Measurements from ENCODE around the gene PLA2G4A.

The PLA2G4A gene

DNA sequence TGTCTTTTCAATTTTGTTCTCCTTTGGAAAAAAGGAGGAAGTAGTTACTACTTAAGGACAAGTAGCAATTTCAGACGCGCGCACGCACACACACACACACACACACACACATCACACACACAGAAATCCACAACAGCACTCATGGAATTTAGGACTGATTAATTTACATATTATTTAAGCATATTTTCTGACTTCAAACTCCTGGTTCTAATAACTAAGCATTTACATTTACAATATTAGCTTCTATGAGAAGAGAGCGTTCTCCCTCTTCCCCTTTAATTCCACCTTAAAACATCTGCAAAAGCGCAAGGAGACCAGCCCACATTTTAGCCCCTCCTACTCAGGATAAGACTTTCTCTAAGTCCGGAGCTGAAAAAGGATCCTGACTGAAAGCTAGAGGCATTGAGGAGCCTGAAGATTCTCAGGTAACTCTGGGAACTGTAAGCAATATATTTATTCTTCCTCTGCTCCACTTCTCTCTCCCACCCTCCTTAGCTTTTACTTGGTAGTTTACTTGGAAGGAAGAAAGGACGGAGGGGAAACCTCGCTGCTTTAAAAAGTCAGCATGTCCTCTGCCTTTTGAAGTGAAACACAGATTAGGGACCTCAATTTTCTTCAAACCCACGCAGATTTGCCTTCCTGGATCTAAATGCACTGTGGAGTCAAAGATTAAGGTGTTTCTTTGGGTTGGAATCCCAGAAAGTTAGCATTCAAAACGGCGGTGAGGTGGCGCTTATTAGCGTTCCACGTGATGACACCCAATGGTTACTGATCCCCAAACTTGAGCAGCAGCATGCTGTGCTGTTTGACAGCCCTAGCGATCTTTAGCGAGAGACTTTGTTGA, at the start of gene PLA2G4A:
TSS of gene PLA2G4A (plus strand) at position 339 of the 844 bp plus-strand sequence. CDS start 25,406 bp downstream, outside the sequence.
- H3K4me3 ChIP-seq (ENCODE audit: low read depth, low read length): peak within 1 kb of the TSS; percentile 55
- ChIA-PET CTCF (interaction anchor here (0.7 kb wide), 1 partner anchor 149 kb away, joined by 4 read pairs; no protein-coding TSS in a partner anchor), POLR2A (no interaction called here)
- TF ChIP-seq, protein P1, sequence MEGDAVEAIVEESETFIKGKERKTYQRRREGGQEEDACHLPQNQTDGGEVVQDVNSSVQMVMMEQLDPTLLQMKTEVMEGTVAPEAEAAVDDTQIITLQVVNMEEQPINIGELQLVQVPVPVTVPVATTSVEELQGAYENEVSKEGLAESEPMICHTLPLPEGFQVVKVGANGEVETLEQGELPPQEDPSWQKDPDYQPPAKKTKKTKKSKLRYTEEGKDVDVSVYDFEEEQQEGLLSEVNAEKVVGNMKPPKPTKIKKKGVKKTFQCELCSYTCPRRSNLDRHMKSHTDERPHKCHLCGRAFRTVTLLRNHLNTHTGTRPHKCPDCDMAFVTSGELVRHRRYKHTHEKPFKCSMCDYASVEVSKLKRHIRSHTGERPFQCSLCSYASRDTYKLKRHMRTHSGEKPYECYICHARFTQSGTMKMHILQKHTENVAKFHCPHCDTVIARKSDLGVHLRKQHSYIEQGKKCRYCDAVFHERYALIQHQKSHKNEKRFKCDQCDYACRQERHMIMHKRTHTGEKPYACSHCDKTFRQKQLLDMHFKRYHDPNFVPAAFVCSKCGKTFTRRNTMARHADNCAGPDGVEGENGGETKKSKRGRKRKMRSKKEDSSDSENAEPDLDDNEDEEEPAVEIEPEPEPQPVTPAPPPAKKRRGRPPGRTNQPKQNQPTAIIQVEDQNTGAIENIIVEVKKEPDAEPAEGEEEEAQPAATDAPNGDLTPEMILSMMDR (IDR thresholded peaks at IDR 0.05; ENCODE audit: insufficient read depth, low read length, missing control alignments): no peak
- DNase-seq (ENCODE audit: low read depth, low spot score): no peak

DNA sequence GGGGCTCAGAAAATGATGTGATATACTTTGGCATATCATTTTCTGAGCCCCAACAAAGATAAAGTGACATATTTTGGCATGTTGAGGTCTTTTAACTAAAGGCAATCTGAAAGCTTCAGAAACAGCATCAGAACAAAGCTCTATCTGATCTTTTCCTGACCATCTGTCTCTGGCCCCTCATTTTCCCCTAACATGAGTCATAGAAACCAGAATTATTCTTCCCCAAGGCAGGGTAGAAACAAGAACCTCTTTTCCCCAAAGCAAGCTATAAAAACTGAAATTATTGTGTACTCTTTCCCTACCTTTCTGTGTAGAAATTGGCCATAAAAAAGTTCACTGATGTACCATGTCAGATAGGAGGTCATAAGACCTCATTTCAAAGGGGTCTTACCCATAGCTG, 48.7 kb upstream of the PLA2G4A start:
- TF ChIP-seq, protein P1 (IDR thresholded peaks at IDR 0.05; ENCODE audit: insufficient read depth, low read length, missing control alignments): no peak
- CTCF ChIA-PET: no interaction called here
- POLR2A ChIA-PET: no interaction called here
- DNase-seq (ENCODE audit: low read depth, low spot score): no peak
- no peak overlapping the region for H3K4me3 ChIP-seq (ENCODE audit: low read depth, low read length)

DNA sequence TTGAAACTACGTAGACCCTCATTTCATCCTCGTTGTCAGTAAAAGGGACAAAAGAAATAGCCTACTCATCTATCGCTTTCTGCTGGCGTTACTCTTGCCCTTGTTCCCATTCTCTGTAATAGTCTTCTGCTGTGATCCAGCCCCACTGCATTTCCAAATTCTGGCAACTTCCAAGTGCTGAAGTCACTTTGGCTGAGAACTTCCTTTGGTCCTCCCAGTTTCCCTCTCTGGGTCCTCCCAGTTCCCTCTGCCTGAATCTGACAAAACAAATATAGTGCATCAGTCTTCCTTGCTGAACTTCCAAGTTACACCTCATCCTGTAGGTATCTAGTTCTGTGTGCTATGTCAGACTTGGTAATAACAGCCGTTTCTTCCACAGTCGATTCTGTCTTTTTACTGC, 47.0 kb upstream of the PLA2G4A start:
- TF ChIP-seq, protein P1 (IDR thresholded peaks at IDR 0.05; ENCODE audit: insufficient read depth, low read length, missing control alignments): no peak
- ChIA-PET CTCF (no interaction called here), POLR2A (no interaction called here)

DNA sequence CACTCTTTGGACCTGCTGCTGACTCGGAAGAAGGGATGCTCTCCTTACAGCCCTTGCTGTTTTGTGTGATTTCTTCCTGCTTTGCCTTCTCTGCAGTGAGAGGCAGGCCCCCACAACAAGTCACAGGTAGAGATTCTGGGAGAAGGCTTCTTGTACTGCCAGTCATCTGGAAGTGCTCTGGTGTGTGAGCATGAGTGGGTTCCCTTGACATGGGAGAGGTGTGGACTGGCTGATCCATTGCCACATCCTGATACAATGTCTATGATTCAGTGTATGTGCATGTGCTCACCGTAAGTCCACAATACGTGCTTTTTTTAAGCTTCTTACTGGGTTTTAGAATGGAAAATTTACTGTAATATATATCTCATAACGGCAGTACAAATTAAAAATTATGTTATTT, 46.0 kb upstream of the PLA2G4A start:
- H3K4me3 ChIP-seq (ENCODE audit: low read depth, low read length): no peak overlapping the region
- no peak for DNase-seq (ENCODE audit: low read depth, low spot score)
- ChIA-PET POLR2A (no interaction called here), CTCF (no interaction called here)
- TF ChIP-seq, protein P1 (IDR thresholded peaks at IDR 0.05; ENCODE audit: insufficient read depth, low read length, missing control alignments): no peak

More for the DNA sequence above, 47.0 kb upstream of the PLA2G4A start:
- DNase-seq (ENCODE audit: low read depth, low spot score): no peak
- H3K4me3 ChIP-seq (ENCODE audit: low read depth, low read length): no peak overlapping the region

DNA sequence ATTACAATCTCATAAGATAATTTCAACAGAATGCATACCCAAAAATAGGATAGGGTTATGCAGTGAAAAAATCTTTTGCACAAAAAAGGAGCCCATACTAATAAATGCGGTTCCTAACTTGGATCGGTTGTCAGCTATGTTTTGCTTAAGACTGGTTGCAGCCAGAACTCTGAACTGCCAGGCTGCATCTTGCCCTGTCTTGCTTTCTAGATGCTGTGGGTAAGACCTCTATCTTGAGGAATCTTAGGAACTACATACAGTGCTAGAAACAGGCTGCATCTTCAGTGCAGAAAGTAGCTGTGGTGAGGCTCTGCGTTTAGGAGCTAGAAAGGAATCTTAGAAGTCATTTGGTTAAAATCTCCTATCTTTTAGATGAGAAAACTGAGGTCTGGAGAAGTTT, 45.6 kb upstream of the PLA2G4A start:
- ChIA-PET CTCF (no interaction called here), POLR2A (no interaction called here)
- H3K4me3 ChIP-seq (ENCODE audit: low read depth, low read length): no peak overlapping the region
- TF ChIP-seq, protein P1 (IDR thresholded peaks at IDR 0.05; ENCODE audit: insufficient read depth, low read length, missing control alignments): no peak
- DNase-seq (ENCODE audit: low read depth, low spot score): no peak

DNA sequence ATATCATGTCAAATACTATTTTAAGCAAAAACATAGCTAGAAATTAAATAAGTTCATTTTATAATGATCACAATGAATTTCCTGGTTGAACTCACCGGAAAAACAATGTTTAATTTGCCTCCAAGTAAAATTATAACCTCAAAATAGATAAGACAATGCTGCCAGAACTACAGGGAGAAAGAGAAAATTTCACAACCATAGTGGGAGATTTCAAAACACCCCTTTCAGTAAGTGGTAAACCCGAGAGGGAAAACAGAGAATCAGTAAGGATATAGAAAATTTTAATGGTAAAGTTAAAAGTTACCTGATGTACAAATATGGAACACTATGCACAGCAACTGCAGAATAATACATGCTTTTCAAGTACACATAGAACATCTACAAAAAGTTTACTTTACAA, 43.2 kb upstream of the PLA2G4A start:
- ChIA-PET CTCF (no interaction called here), POLR2A (no interaction called here)
- TF ChIP-seq, protein P1 (IDR thresholded peaks at IDR 0.05; ENCODE audit: insufficient read depth, low read length, missing control alignments): no peak
- no peak for DNase-seq (ENCODE audit: low read depth, low spot score)
- no peak overlapping the region for H3K4me3 ChIP-seq (ENCODE audit: low read depth, low read length)
